ENCODE results near the gene PLAC9. TPM values are rescaled to one million over a fixed set of nuclear protein-coding genes. Genes with fewer than 3 reads are reported as not detected.

PLAC9 gene
- total RNA-seq, 1 experiment from 2014 or later = 7.3 TPM

- no peak for TF ChIP-seq ZNF532 (CRISPR knock-in tag; IDR thresholded peaks at IDR 0.05; ENCODE audit: borderline replicate concordance)
- TF ChIP-seq HMGXB4 (CRISPR knock-in tag; IDR thresholded peaks at IDR 0.05) = no peak
- TF ChIP-seq ZNF219 (CRISPR knock-in tag; IDR thresholded peaks at IDR 0.05; ENCODE audit: borderline replicate concordance) = no peak
- no peak for TF ChIP-seq NR1H2 (CRISPR knock-in tag; IDR thresholded peaks at IDR 0.05)
- TF ChIP-seq, protein P1, sequence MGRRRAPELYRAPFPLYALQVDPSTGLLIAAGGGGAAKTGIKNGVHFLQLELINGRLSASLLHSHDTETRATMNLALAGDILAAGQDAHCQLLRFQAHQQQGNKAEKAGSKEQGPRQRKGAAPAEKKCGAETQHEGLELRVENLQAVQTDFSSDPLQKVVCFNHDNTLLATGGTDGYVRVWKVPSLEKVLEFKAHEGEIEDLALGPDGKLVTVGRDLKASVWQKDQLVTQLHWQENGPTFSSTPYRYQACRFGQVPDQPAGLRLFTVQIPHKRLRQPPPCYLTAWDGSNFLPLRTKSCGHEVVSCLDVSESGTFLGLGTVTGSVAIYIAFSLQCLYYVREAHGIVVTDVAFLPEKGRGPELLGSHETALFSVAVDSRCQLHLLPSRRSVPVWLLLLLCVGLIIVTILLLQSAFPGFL (CRISPR knock-in tag; IDR thresholded peaks at IDR 0.05; ENCODE audit: borderline replicate concordance) = no peak
Measured at GRCh38 chr10:80108576-80109239, 23.8 kb upstream of the PLAC9 start (continued).

- H3K36me3 Mint-ChIP-seq = peaks cover 29% of the 10 kb centered on the region
- ChIA-PET CTCF (interaction anchor here (0.6 kb wide), 1 partner anchor 62 kb away, joined by 3 read pairs; no protein-coding TSS in a partner anchor), POLR2A (no interaction called here)
- peaks cover 26% of the 10 kb centered on the region for H3K9me3 Mint-ChIP-seq
- peaks cover 11% of the 10 kb centered on the region for H3K4me1 Mint-ChIP-seq
- ATAC-seq (no peak), DNase-seq (ENCODE audit: low spot score) (no peak)
- H3K4me3 Mint-ChIP-seq = no peak overlapping the region
- no peak overlapping the region for H3K27ac Mint-ChIP-seq
- H3K27me3 Mint-ChIP-seq (ENCODE audit: low read depth) = peaks cover 7% of the 10 kb centered on the region
- TF ChIP-seq ZNF219 (CRISPR knock-in tag; IDR thresholded peaks at IDR 0.05; ENCODE audit: borderline replicate concordance) (no peak), AFF4 (CRISPR knock-in tag; IDR thresholded peaks at IDR 0.05; ENCODE audit: borderline replicate concordance) (no peak), NR2C2 (CRISPR knock-in tag; IDR thresholded peaks at IDR 0.05) (no peak), ZNF532 (CRISPR knock-in tag; IDR thresholded peaks at IDR 0.05; ENCODE audit: borderline replicate concordance) (no peak), SOX15 (CRISPR knock-in tag; IDR thresholded peaks at IDR 0.05) (no peak), MYBL2 (CRISPR knock-in tag; IDR thresholded peaks at IDR 0.05) (no peak), TP53 (CRISPR knock-in tag; IDR thresholded peaks at IDR 0.05) (no peak), USF2 (CRISPR knock-in tag; IDR thresholded peaks at IDR 0.05) (no peak), ZNF138 (CRISPR knock-in tag; conservative IDR thresholded peaks at IDR 0.05) (no peak), FOXP4 (CRISPR knock-in tag; IDR thresholded peaks at IDR 0.05) (no peak), GABPB1 (CRISPR knock-in tag; IDR thresholded peaks at IDR 0.05) (no peak), PRRX2 (CRISPR knock-in tag; IDR thresholded peaks at IDR 0.05) (no peak)
Measured at GRCh38 chr10:80110986-80111385, 21.5 kb upstream of the PLAC9 start.

All from WTC11 (cell line).